Nucleus accumbens (tissue), 56 donors: ENCODE measurements around the gene PTPA.
"Not testable (repeated sequence)": the region's sequence is repeated elsewhere in the genome, so short reads cannot be mapped to it uniquely, and the experiment has no call there.

ENCODE experiments used
- DNase-seq, 56 donors: peaks; one replicate each; lab custom pipeline; 2025; lab: John Stamatoyannopoulos, UW

Gene PTPA

GRCh38 chr9:129148463-129149204 lies 37.4 kb downstream of the PTPA start:
- DNase-seq = no peak

DNA sequence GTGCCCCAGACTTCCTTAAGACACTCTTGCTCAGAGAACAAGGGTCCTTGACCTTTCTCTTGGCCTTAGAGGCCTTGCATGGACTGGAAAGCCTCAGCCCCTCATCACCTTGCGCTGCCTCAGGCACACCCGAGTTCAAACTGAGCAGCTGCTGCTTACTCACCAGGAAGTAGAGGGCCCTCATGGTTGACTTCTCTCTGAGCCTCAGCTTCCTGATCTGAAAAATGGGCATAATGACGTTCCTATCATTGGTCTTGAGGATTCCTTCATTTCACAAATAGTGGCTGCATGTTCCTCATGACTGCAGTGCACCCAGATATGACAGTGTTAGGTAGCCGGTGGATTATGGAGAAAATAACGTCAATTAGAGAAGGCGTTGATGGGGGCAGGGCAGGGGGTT lies 38.2 kb downstream of the PTPA start:
- DNase-seq = no peak

DNA sequence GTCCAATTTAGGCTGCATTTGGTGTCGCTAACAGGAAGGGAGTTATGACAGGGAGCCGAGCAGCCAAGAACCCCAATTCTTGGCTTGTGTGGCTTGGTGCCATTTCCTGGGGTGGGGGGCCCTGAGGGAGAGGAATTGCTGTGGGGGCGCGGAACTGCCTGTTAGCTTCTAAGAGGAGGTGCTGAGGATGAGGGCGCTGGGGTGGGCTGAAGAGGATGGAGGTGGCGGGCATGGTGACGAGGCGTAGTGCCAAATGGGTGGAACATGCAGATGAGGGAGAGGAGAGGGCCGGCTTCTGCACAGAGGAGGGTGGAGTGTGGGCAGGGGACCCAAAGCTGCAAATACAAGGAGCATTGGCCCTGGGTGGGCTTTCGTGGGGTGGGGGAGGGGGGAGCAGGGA lies 38.9 kb downstream of the PTPA start:
- DNase-seq = no peak

DNA sequence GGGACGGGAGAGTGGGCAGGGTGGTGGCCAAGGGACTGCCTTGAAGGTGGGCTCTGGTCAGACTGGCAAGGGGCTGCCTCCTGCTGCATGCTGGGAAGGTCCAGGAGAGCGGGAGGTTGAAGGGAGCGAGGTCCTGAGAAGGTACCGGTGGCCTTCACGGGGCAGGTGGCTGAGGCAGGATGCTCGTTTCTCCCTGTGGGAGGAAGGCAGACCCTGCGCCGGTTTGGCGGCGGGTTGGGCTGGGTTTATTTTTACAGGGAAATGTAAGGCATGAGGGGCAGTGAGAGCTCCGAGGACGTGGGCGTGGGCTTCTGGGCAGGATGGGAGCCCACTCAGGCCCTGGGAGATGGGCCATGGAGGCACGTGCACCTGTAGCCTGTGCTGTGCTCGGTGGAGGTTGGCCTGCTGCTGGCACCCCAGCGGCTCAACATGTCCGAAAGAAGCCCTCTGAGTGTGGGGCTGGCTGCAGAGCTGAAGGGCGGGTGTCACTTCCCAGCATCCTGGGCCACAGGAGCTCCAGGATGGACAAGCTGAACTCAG lies 39.5 kb downstream of the PTPA start:
- DNase-seq = no peak

DNA sequence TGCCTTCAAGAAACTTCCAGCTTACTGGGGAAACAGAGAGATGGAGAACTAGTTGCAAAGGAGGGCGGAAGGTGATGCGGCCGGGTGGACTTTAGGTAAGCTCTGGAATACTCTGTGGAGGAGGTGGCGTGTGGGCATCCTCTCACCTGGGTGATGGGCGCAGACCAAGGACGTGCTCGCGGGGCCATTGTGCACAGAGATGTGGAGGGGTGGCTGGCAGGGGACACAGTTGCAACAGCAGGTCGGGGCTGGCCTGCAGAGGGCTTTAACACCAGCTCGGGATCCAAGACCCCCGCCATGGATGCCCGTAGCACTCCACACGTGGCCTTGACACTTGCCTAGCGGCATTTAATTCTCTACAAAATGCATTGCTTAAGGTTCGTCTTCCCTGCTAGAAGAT lies 40.3 kb downstream of the PTPA start:
- DNase-seq = no peak

DNA sequence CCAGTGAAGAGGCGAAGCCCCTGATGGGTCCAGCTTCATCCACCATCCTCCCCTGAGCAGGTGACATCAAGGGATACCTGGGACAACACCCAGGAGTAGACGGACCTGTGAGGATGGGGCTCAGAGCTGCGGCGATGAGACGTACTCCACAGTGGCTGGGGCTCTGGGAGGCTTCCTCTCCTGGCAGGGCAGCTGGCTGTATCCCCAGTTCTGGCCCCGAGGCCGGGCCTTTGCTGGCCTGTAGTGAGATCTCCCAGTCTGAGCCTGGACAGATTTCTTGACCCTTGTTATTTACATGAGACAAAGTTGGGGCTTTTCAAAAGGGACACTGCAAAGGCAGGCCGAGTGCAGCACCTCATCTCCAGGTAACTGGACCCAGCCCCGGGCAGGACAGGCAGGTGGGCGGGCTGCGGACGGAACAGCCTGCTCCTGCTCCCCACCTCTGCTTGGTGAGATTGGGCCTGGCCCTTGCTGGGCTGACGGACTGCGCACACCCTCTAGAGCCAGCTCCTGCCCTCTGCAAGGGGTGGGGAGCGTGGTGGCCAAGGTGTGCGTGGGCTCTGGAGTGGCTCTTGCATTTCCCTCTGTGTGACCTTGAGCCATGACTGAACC lies 43.8 kb downstream of the PTPA start:
- DNase-seq = no peak

- DNase-seq = no peak
Measured at GRCh38 chr9:129156163-129156562, 44.9 kb downstream of the PTPA start.

DNA sequence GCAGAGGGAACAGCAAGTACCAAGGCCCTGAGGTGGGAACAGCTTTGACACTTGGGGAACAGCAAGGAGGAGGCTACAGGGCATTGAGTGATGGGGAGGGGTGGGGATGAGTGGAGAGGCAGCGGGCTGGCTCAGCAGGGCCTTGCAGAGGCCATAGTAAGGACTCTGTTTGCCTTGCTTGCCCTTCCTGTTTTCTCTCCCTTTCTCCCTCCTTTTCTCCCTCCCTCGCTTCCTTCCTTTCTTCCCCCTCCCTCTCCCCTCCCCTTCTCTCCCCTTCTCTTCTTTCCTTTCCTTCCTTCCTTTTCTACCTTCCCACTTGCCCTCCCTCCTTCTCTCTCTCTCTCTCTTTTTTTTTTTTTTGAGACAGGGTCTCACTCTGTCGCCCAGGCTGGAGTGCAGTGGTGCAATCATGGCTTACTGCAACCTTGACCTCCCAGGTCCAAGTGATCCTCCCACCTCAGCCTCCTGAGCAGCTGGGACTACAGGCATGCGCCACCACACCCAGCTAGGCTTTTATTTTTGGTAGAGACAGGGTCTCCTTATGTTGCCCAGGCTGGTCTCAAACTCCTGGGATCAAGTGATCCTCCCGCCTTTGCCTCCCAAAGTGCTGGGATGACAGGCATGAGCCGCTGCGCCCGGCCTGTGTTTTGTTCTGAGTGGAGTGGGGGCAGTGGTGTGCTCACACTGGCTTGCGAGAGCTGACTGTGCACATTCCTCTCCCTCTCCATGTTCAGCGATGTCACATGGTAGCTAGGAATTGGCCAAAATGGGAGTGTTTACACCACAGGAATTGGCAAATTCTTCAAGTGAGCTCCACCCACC lies 49.7 kb downstream of the PTPA start:
- no peak for DNase-seq

GRCh38 chr9:129161534-129161837 lies 50.3 kb downstream of the PTPA start:
- no peak for DNase-seq

DNA sequence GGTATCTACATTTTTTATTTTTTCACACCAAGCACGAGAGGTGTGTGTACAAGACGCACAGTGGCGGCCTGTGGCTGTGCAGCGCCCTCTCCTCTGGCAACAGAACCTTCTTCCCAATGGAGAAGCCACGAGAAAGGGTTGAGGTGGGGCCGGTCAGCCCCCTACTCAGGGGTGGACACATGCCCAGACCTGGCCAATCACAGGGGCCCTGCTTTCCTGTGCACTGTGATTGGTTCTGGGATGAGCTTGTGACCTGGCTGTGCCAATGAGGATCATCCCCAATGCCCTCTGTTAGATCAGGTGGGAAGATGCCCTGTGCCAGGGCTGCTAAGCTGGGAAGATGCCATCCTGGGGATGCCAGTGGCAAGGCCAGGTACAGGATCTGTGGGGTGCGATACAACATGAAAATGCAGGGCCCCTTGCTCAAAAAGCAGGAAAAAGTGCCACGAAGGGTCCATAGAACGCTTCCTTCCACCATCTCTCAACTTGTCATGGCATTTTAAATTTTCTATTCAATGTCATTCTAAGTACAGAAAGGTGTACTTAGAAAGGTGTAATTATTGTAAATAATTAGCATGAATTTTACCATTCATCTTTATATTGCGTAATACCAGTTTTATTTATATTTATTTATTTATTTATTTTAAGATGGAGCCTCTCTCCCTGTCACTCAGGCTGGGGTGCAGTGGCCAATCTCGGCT lies 51.4 kb downstream of the PTPA start:
- DNase-seq = no peak

DNA sequence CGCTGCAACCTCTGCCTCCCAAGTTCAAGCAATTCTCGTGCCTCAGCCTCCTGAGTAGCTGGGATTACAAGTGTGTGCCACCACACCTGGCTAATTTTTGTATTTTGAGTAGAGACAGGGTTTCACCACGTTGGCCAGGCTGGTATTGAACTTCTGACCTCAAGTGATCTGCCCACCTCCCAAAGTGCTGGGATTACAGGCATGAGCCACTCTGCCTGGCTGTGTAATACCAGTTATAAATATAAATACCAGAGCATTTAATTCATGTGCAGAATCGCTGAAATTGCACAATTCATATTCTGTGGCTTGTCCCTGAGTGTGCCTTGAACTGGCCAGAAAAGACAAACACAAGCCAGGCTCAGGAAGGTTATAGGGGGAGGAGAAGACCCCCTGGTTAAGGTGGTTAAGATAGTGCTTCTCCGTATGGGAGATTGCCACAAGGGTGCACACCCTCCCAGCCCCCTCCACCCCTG lies 52.0 kb downstream of the PTPA start:
- not testable (repeated sequence) for DNase-seq

- no peak for DNase-seq
Measured at GRCh38 chr9:129163753-129164152, 52.5 kb downstream of the PTPA start.

- no peak for DNase-seq
Measured at GRCh38 chr9:129164246-129164930, 53.2 kb downstream of the PTPA start.

DNA sequence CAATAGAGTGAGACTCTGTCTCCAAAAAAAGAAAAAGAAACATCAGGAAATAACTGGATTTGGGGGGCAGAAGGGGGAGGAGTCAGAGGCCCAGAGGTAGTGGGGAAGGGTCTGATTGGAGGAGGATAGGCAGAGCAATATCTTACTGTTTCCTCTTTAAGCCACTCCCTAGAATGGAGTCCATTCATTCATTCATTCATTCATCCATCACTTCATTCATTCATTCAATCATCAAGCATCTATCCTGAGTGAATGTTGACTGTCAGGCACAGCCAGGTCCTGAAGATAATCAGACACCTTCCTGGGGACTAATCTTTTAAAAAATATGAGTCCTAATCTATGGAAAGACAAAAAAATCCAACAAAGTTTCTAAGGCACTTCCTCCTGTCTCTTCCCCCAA lies 54.0 kb downstream of the PTPA start:
- no peak for DNase-seq

DNA sequence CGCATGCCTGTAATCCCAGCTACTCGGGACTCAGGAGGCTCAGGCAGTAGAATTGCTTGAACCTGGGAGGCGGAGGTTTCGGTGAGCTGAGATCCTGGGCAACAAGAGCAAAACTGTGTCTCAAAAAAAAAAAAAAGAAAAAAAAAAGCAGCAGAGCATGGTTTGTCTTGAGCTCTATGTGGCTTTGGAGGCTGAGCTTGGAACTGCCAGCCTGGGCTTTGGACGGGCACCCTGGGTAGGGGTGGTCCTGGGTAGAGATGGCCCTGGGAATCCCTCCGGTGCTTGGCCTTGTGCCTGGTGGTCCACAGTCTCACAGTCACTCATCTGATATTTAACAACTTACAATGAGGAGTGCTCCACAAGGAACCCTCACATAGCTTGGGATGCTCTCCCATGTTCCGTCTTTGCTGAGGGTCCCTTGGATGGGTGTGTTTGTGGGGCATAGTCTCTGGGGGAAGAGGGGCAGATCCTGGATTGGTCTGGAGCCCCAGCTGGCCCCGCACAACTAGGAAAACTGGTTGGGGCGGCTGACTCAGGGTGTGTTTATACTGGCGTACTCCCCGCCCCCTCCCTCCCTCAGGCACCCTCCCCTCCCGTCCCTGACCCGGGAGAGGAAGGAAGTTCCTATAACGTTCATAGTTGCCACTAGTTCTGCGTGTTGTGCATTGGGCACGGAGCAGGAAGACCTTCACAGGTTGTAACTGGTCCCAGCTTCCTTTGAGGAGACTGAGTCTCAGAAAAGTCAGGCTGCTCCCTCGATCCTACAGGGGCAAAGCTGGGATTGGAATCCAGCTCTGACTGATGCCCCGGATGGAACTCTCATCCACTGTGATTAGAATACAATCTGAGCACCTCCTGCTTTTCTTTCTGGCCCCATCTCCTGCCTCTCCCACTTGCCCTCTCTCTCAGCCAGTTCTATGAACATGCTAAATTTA lies 55.7 kb downstream of the PTPA start:
- peak in 10 of 56 donors; percentile 8 to 45 (median 18) for DNase-seq

DNA sequence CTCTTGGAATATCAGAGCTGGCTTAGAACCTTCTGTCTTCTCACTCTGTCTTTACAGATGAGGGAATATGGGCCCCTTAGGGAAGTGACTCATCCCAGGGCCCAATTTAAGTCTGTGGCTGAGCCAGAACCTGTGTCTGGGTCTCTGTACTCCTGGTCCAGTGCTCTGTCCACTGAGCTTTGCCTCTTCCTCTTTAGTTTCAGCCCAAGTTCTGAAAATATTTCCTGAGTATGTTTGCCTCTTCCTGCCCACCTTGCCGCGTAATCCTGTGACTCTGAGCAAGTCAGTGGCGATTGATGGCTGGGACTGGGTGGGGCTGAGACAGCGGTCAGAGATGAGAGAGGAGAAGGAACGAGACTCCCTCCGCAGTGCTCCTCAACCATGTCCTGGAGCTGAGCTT lies 59.0 kb downstream of the PTPA start:
- DNase-seq = no peak

- no peak for DNase-seq
Measured at GRCh38 chr9:129171993-129172751, 61.0 kb downstream of the PTPA start.

DNA sequence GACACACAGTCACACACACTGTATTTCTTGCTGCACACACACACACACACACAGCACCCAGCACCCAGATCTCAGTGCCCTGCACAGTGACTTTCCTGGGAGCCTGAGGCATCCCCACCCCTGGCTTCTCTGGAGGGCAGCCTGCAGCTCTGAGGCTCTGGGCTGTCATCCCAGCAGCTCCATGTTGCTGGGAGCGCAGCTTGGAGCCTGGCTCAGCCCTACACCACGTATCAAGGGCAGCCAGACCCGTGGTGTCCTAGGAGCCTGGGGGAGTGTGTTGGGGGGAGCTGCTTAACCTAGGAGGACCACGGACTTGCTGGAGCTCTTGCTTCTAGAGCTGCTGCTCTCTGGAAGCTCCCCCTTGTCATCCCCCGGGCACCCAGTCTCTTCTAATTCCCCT lies 61.6 kb downstream of the PTPA start:
- peak in 31 of 56 donors; percentile 5 to 65 (median 38) for DNase-seq
